Type B pancreatic cell (in vitro differentiated cells): ENCODE data around the gene OR4D9. TPM values are rescaled to one million over a fixed set of nuclear protein-coding genes. Genes with fewer than 3 reads are reported as not detected.

ENCODE experiments used
- DNase-seq: peaks from one replicate; pipeline ENCODE4 v3.0.0; 2021; ENCODE audit warnings: mixed read lengths; ENCODE audit not compliant: unreplicated experiment; ENCODE audit errors: extremely low spot score
- H3K27ac Mint-ChIP-seq: 2 replicates; pipeline ENCODE4 v1.8.0; 2021; ENCODE audit warnings: mild to moderate bottlenecking, mixed read lengths
- H3K27me3 Mint-ChIP-seq: 2 replicates; pipeline ENCODE4 v1.8.0; 2021; ENCODE audit warnings: mixed read lengths
- H3K36me3 Mint-ChIP-seq: 2 replicates; pipeline ENCODE4 v1.8.0; 2021; ENCODE audit warnings: mixed read lengths
- H3K4me1 Mint-ChIP-seq: one replicate; pipeline ENCODE4 v1.8.0; 2021; ENCODE audit warnings: mixed read lengths; ENCODE audit not compliant: unreplicated experiment
- H3K4me3 Mint-ChIP-seq: 2 replicates; pipeline ENCODE4 v1.8.0; 2021; ENCODE audit warnings: mild to moderate bottlenecking, mixed read lengths
- H3K9me3 Mint-ChIP-seq: 2 replicates; pipeline ENCODE4 v1.8.0; 2021; ENCODE audit warnings: mixed read lengths
- CTCF ChIP-seq: fragments of 200-600 bp; sonication (generic); conservative IDR thresholded peaks from 2 replicates; pipeline ENCODE4 v1.5.0; 2021; ENCODE audit warnings: antibody characterized with exemption, mild to moderate bottlenecking
- total RNA-seq: library from RNA; stranded (reverse); gene quantifications from 2 replicates; pipeline ENCODE4 v1.2.1, GENCODE V29; 2021; ENCODE audit warnings: low replicate concordance

Gene OR4D9
- total RNA-seq, 1 donor from 2014 or later, result not detected

- Mint-ChIP-seq H3K4me3 (peak overlapping the region; percentile 95), H3K9me3 (no peaks in the 10 kb centered on the region), H3K36me3 (peaks cover 4% of the 10 kb centered on the region), H3K4me1 (peaks cover 19% of the 10 kb centered on the region), H3K27me3 (peaks cover 20% of the 10 kb centered on the region), H3K27ac (peak overlapping the region; percentile 98)
- no peak for TF ChIP-seq CTCF
- DNase-seq, result peak; percentile 83
Observed at GRCh38 chr11:59560702-59561473, 49.5 kb downstream of the OR4D9 start.

GRCh38 chr11:59562292-59562691, 51.0 kb downstream of the OR4D9 start:
- no peak for DNase-seq
- peaks cover 15% of the 10 kb centered on the region for H3K27me3 Mint-ChIP-seq
- H3K4me3 Mint-ChIP-seq, result peak overlapping the region; percentile 95
- TF ChIP-seq CTCF, result no peak
- H3K27ac Mint-ChIP-seq, result peak overlapping the region; percentile 98
- H3K9me3 Mint-ChIP-seq, result no peaks in the 10 kb centered on the region
- peaks cover 13% of the 10 kb centered on the region for H3K4me1 Mint-ChIP-seq
- H3K36me3 Mint-ChIP-seq, result peaks cover 4% of the 10 kb centered on the region

Other genes with a start within 250 kb of the OR4D9 start
- gene OR5AN1, start 152.6 kb upstream of the OR4D9 start, total RNA-seq, result not detected in 2 replicates
- gene OR5A2, start 85.1 kb upstream of the OR4D9 start, total RNA-seq, result not detected in 2 replicates
- gene OR5A1, start 75.1 kb upstream of the OR4D9 start, total RNA-seq, result not detected in 2 replicates
- not detected in 2 replicates for gene OR4D6, start 54.6 kb upstream of the OR4D9 start, total RNA-seq
- not detected in 2 replicates for gene OR4D10, start 38.2 kb upstream of the OR4D9 start, total RNA-seq
- not detected in 2 replicates for gene OR4D11, start 8.0 kb upstream of the OR4D9 start, total RNA-seq
- 42.4 and 44.5 TPM in 2 replicates for gene OSBP, start 104.2 kb downstream of the OR4D9 start, total RNA-seq
- gene PATL1, start 157.5 kb downstream of the OR4D9 start, total RNA-seq, result 35.0 and 37.4 TPM in 2 replicates
- gene OR10V1, start 202.3 kb downstream of the OR4D9 start, total RNA-seq, result not detected in 2 replicates
- 44.6 and 75.8 TPM in 2 replicates for gene STX3, start 243.8 kb downstream of the OR4D9 start, total RNA-seq